K562 (cell line): Measurements from ENCODE around the gene PHTF1.

Experiments used
- HNRNPLL ChIP-seq: fragments of 200-400 bp; formaldehyde crosslinking; IDR thresholded peaks from 2 replicates; pipeline ENCODE4 v1.6.1; 2017; ENCODE audit warnings: low read length, low read depth, mild to moderate bottlenecking; ENCODE audit not compliant: poor library complexity, severe bottlenecking
- MXI1 ChIP-seq: IDR thresholded peaks from 2 replicates; pipeline ENCODE4 v1.6.1; 2011; ENCODE audit warnings: low read depth, mild to moderate bottlenecking, improper control_type of control experiment, low read length

- TF ChIP-seq MXI1 (no peak), HNRNPLL (no peak)
These were observed 8.2 kb downstream of the PHTF1 start for GRCh38 chr1:113751114-113751513.
